ENCODE data around the gene DNAJC5G. TPM values are rescaled to one million over a fixed set of nuclear protein-coding genes. Genes with fewer than 3 reads are reported as not detected.

Gene DNAJC5G
- total RNA-seq, 1 experiment from 2014 or later: 2.4 TPM

DNA sequence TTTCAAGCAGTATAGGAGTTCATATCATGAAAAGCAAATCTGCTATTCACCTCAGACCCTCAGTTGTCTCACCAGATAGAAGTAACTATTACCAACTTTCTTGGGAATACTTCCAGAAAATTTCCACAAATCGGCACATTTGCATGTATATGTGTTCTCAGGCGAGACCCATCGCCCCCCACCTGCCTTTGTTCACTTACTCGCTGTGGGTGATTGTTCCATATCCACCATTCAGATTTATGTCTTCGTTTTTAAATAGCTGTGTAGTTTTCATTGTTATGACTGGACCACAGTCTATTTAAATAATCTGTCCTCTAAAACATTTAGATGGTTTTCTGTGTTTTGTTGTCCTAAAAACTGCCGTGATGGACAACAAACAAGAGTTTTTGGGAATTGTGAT, 10.2 kb downstream of the DNAJC5G start:
- peaks cover 17% of the 10 kb centered on the region for H3K4me1 ChIP-seq (ENCODE audit: insufficient read depth, low read length, poor library complexity, severe bottlenecking)
- no peaks in the 10 kb centered on the region for H3K9me3 ChIP-seq (ENCODE audit: low read depth, low read length, poor library complexity, severe bottlenecking)
- H3K27me3 ChIP-seq (replicated peaks; ENCODE audit: insufficient read depth, low read depth, low read length, poor library complexity): no peaks in the 10 kb centered on the region
- intact Hi-C loops (cut with micrococcal nuclease; ENCODE audit: unreplicated experiment): no loop called here
- no TSS peak for BruUV-seq (replicated peaks)
- no peaks in the 10 kb centered on the region for H3K36me3 ChIP-seq (ENCODE audit: insufficient read depth, low read length, poor library complexity, severe bottlenecking)
- CTCF ChIA-PET: no interaction called here
- POLR2A ChIA-PET (ENCODE audit: low non-redundant PET): no interaction called here
- TF ChIP-seq EZH2 (IDR thresholded peaks at IDR 0.05; ENCODE audit: borderline replicate concordance, low read depth, low read length, poor library complexity, severe bottlenecking): no peak
- TF ChIP-seq, protein P1, sequence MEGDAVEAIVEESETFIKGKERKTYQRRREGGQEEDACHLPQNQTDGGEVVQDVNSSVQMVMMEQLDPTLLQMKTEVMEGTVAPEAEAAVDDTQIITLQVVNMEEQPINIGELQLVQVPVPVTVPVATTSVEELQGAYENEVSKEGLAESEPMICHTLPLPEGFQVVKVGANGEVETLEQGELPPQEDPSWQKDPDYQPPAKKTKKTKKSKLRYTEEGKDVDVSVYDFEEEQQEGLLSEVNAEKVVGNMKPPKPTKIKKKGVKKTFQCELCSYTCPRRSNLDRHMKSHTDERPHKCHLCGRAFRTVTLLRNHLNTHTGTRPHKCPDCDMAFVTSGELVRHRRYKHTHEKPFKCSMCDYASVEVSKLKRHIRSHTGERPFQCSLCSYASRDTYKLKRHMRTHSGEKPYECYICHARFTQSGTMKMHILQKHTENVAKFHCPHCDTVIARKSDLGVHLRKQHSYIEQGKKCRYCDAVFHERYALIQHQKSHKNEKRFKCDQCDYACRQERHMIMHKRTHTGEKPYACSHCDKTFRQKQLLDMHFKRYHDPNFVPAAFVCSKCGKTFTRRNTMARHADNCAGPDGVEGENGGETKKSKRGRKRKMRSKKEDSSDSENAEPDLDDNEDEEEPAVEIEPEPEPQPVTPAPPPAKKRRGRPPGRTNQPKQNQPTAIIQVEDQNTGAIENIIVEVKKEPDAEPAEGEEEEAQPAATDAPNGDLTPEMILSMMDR (conservative IDR thresholded peaks at IDR 0.05; ENCODE audit: low read depth, low read length): no peak
- H3K27ac ChIP-seq (ENCODE audit: low read depth, low read length, poor library complexity, severe bottlenecking): no peak overlapping the region
- no peak overlapping the region for H3K4me3 ChIP-seq (ENCODE audit: low read depth, low read length, poor library complexity, severe bottlenecking)
- no peak for DNase-seq (ENCODE audit: low spot score)

- no peak overlapping the region for H3K4me3 ChIP-seq (ENCODE audit: low read depth, low read length, poor library complexity, severe bottlenecking)
- CTCF ChIA-PET: no interaction called here
- H3K36me3 ChIP-seq (ENCODE audit: insufficient read depth, low read length, poor library complexity, severe bottlenecking): no peaks in the 10 kb centered on the region
- TF ChIP-seq, protein P1 (conservative IDR thresholded peaks at IDR 0.05; ENCODE audit: low read depth, low read length): no peak
- TF ChIP-seq EZH2 (IDR thresholded peaks at IDR 0.05; ENCODE audit: borderline replicate concordance, low read depth, low read length, poor library complexity, severe bottlenecking): no peak
- no peaks in the 10 kb centered on the region for H3K27me3 ChIP-seq (replicated peaks; ENCODE audit: insufficient read depth, low read depth, low read length, poor library complexity)
- intact Hi-C loops (cut with micrococcal nuclease; ENCODE audit: unreplicated experiment): no loop called here
- DNase-seq (ENCODE audit: low spot score): no peak
- H3K4me1 ChIP-seq (ENCODE audit: insufficient read depth, low read length, poor library complexity, severe bottlenecking): peaks cover 13% of the 10 kb centered on the region
- no peaks in the 10 kb centered on the region for H3K9me3 ChIP-seq (ENCODE audit: low read depth, low read length, poor library complexity, severe bottlenecking)
- POLR2A ChIA-PET (ENCODE audit: low non-redundant PET): no interaction called here
- no TSS peak for BruUV-seq (replicated peaks)
- no peak overlapping the region for H3K27ac ChIP-seq (ENCODE audit: low read depth, low read length, poor library complexity, severe bottlenecking)
Observed at GRCh38 chr2:27288610-27289009, 13.4 kb downstream of the DNAJC5G start.

- no peaks in the 10 kb centered on the region for H3K9me3 ChIP-seq (ENCODE audit: low read depth, low read length, poor library complexity, severe bottlenecking)
- CTCF ChIA-PET: no interaction called here
- no peak overlapping the region for H3K27ac ChIP-seq (ENCODE audit: low read depth, low read length, poor library complexity, severe bottlenecking)
- no peaks in the 10 kb centered on the region for H3K27me3 ChIP-seq (replicated peaks; ENCODE audit: insufficient read depth, low read depth, low read length, poor library complexity)
- H3K36me3 ChIP-seq (ENCODE audit: insufficient read depth, low read length, poor library complexity, severe bottlenecking): no peaks in the 10 kb centered on the region
- H3K4me1 ChIP-seq (ENCODE audit: insufficient read depth, low read length, poor library complexity, severe bottlenecking): peaks cover 16% of the 10 kb centered on the region
- intact Hi-C loops (cut with micrococcal nuclease; ENCODE audit: unreplicated experiment): no loop called here
- no peak for DNase-seq (ENCODE audit: low spot score)
- TF ChIP-seq EZH2 (IDR thresholded peaks at IDR 0.05; ENCODE audit: borderline replicate concordance, low read depth, low read length, poor library complexity, severe bottlenecking): no peak
- POLR2A ChIA-PET (ENCODE audit: low non-redundant PET): no interaction called here
- no TSS peak for BruUV-seq (replicated peaks)
- no peak overlapping the region for H3K4me3 ChIP-seq (ENCODE audit: low read depth, low read length, poor library complexity, severe bottlenecking)
Observed at GRCh38 chr2:27290549-27290948, 15.3 kb downstream of the DNAJC5G start.

- POLR2A ChIA-PET (ENCODE audit: low non-redundant PET): no interaction called here
- H3K27me3 ChIP-seq (replicated peaks; ENCODE audit: insufficient read depth, low read depth, low read length, poor library complexity): no peaks in the 10 kb centered on the region
- no peak for DNase-seq (ENCODE audit: low spot score)
- no peak overlapping the region for H3K4me3 ChIP-seq (ENCODE audit: low read depth, low read length, poor library complexity, severe bottlenecking)
- no TSS peak for BruUV-seq (replicated peaks)
- intact Hi-C loops (cut with micrococcal nuclease; ENCODE audit: unreplicated experiment): no loop called here
- CTCF ChIA-PET: interaction anchor here (0.5 to 0.6 kb wide), 2 partner anchors 30 to 332 kb away, joined by 3 to 11 read pairs; no protein-coding TSS in a partner anchor
- H3K36me3 ChIP-seq (ENCODE audit: insufficient read depth, low read length, poor library complexity, severe bottlenecking): no peaks in the 10 kb centered on the region
- no peak for TF ChIP-seq EZH2 (IDR thresholded peaks at IDR 0.05; ENCODE audit: borderline replicate concordance, low read depth, low read length, poor library complexity, severe bottlenecking)
- TF ChIP-seq, protein P1 (conservative IDR thresholded peaks at IDR 0.05; ENCODE audit: low read depth, low read length): no peak; the same call in 1 of the 2 replicates
- peaks cover 16% of the 10 kb centered on the region for H3K4me1 ChIP-seq (ENCODE audit: insufficient read depth, low read length, poor library complexity, severe bottlenecking)
- no peaks in the 10 kb centered on the region for H3K9me3 ChIP-seq (ENCODE audit: low read depth, low read length, poor library complexity, severe bottlenecking)
- no peak overlapping the region for H3K27ac ChIP-seq (ENCODE audit: low read depth, low read length, poor library complexity, severe bottlenecking)
Observed at GRCh38 chr2:27291865-27292264, 16.6 kb downstream of the DNAJC5G start.

All from A673 (cell line).